DND-41 (cell line): ENCODE data around the gene TRIM43B.
"Not testable (repeated sequence)": the region's sequence is repeated elsewhere in the genome, so short reads cannot be mapped to it uniquely, and the experiment has no call there.

Source experiments
- ATAC-seq: fragments of 200-7000 bp; cut with Tn5 transposase; 3 replicates; pipeline ENCODE4 v1.9.1; 2021; ENCODE audit warnings: low read depth; ENCODE audit not compliant: insufficient read depth
- DNase-seq: peaks from one replicate; pipeline ENCODE4 v3.0.0-alpha.2; 2020
- H2AFZ ChIP-seq: 2 replicates; pipeline ENCODE4 v1.6.0; 2012; ENCODE audit warnings: low read depth, low read length
- H3K27ac ChIP-seq: 2 replicates; pipeline ENCODE4 v1.5.1; 2012; ENCODE audit warnings: low read length, inconsistent platforms
- H3K27me3 ChIP-seq: fragments of 200-600 bp; sonication (generic); 2 replicates; pipeline ENCODE4 v1.6.0; 2012; ENCODE audit warnings: low read length, mild to moderate bottlenecking, inconsistent platforms; ENCODE audit not compliant: insufficient read depth, poor library complexity
- H3K36me3 ChIP-seq: 2 replicates; pipeline ENCODE4 v1.5.1; 2012; ENCODE audit warnings: low read length, inconsistent platforms; ENCODE audit not compliant: insufficient read depth
- H3K4me1 ChIP-seq: 2 replicates; pipeline ENCODE4 v1.5.1; 2012; ENCODE audit warnings: mild to moderate bottlenecking, low read length; ENCODE audit not compliant: insufficient read depth
- H3K4me2 ChIP-seq: 2 replicates; pipeline ENCODE4 v1.6.0; 2012; ENCODE audit warnings: mild to moderate bottlenecking, moderate library complexity, low read length, inconsistent platforms; ENCODE audit not compliant: insufficient read depth
- H3K4me3 ChIP-seq, 2 experiments: fragments of 200-600 bp in 1 of 2; shearing (Covaris generic) in 1 of 2; 2 replicates each; pipeline ENCODE4 v1.5.1; 2012 to 2016; ENCODE audit warnings: inconsistent platforms in 2 of 2, low read length in 2 of 2, mild to moderate bottlenecking in 2 of 2, low read depth in 1 of 2, moderate library complexity in 1 of 2
- H3K79me2 ChIP-seq: 2 replicates; pipeline ENCODE4 v1.6.0; 2012; ENCODE audit warnings: low read length, inconsistent platforms; ENCODE audit not compliant: insufficient read depth
- H3K9ac ChIP-seq: 2 replicates; pipeline ENCODE4 v1.6.0; 2012; ENCODE audit warnings: low read depth, mild to moderate bottlenecking, inconsistent platforms, low read length, moderate library complexity
- H3K9me3 ChIP-seq: 2 replicates; pipeline ENCODE4 v1.5.1; 2012; ENCODE audit warnings: low read length, moderate library complexity, mild to moderate bottlenecking, inconsistent platforms; ENCODE audit not compliant: insufficient read depth, severe bottlenecking
- H4K20me1 ChIP-seq: 2 replicates; pipeline ENCODE4 v1.6.0; 2012; ENCODE audit warnings: low read length; ENCODE audit not compliant: insufficient read depth

TRIM43B gene

DNA sequence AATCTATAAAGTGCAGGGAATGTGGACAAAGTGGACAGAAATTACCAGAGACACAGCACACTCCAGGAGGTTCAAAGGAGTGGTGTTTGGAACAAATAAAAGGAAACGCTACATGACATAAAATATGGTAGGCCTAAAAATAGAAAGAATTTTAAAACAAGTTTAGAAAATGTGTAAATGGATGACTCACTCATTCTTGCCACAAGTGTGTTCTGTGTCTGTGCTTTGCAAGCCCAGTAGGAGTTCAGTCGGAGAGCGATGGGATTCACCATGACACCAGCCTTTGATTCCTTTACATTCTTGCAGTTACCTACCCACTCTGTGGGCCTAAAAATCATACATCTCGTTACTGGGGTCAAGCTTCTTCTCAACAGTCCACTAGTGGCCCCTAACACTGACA is 51.2 kb downstream of the TRIM43B start:
- H3K27me3 ChIP-seq, H3K36me3 ChIP-seq, H3K4me3 ChIP-seq, H3K9ac ChIP-seq, ATAC-seq, DNase-seq, H3K4me2 ChIP-seq, H4K20me1 ChIP-seq, H3K4me1 ChIP-seq, H3K79me2 ChIP-seq, H2AFZ ChIP-seq, H3K27ac ChIP-seq, H3K9me3 ChIP-seq: not testable (repeated sequence)

DNA sequence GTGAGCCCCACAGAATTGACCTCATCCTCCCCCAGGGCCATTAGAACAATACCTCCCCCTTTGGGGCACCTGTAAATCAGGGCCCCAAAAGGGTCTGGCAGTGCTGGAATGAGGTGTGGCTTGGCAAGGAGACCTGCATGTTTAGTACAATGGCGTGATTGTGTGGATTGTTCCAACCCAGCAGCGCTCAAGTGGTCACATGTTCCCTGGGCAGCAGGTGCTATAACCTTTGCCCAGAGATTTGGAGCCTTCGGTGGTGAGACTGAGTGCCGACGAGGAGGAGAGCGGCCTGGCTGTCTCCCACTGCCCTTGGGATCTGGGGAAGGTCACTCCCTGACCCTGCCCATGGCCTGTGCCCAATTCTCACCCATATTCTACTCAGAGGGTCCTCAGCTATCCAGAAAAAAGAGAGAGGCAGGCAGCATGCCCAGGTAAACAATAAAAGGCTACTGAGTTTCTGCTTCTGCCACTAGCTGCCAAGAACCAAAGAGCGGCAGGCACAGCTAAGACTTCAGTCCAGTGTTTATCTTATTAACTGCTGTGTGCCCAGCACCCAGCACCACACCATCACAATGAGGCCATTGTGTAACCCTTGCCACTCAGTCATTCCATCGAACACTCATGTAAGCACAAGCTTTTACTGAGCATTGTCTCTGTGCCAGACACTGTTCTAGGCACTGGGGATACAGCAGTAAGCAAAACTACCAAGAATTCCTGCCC is 54.6 kb downstream of the TRIM43B start:
- not testable (repeated sequence) for ATAC-seq, DNase-seq, H3K79me2 ChIP-seq

DNA sequence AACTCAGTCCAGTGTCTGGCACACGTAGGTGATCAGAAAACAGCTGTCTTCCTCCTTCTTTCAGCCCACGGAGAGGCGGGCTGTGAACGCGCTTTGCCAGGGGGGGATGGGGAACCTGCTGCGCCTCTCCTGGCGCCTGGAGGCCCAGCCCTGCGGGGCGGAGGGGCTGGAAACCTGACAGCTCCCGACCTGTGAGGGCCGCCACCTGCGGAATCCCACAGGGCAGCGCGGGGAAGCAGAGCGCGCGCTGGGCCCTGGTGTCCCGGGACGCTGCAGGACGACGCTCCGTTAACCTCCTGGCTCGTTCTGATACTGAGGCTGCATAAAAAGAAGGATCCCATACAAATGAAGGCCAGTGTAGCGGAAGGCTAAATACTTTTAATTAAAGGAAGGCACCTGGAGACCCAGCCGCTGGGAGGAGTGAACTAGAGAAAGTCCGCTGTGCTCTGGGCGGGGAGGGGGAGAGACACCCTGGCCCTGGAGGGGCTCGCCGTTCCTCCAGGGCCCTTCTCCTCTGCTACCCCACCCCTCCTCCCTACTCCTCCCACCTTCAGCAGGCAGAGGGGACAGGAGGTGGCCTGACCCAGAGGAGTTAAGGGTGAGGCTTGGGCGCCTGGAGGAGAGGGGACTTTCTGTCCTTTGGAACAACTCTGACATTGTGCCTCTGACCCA is 57.2 kb downstream of the TRIM43B start:
- not testable (repeated sequence) for H4K20me1 ChIP-seq

More for the DNA sequence above, 54.6 kb downstream of the TRIM43B start:
- H3K4me1 ChIP-seq, H3K9me3 ChIP-seq, H2AFZ ChIP-seq, H3K4me3 ChIP-seq, H3K9ac ChIP-seq, H3K27ac ChIP-seq, H3K27me3 ChIP-seq, H3K36me3 ChIP-seq, H4K20me1 ChIP-seq, H3K4me2 ChIP-seq: not testable (repeated sequence)

More for the DNA sequence above, 57.2 kb downstream of the TRIM43B start:
- H3K4me2 ChIP-seq, H2AFZ ChIP-seq, H3K9ac ChIP-seq, DNase-seq, H3K4me3 ChIP-seq, H3K9me3 ChIP-seq, H3K36me3 ChIP-seq, H3K27me3 ChIP-seq, H3K27ac ChIP-seq, H3K79me2 ChIP-seq, H3K4me1 ChIP-seq, ATAC-seq: not testable (repeated sequence)
